CD4-positive, alpha-beta T cell (primary cell): Measurements from ENCODE around the gene PTPN5. TPM values are rescaled to one million over a fixed set of nuclear protein-coding genes. Genes with fewer than 3 reads are reported as not detected.

Source experiments
- ATAC-seq: fragments of 200-7000 bp; cut with Tn5 transposase; one replicate; pipeline ENCODE4 v1.10.0; 2022; ENCODE audit warnings: mild to moderate bottlenecking; ENCODE audit not compliant: poor library complexity
- CTCF ChIA-PET: fragments of 350-600 bp; sonication (Branson Sonifier 250); formaldehyde crosslinking; loops from one replicate; lab custom pipeline; 2021; ENCODE audit warnings: antibody characterized with exemption, inconsistent platforms; lab: Charles Lee
- POLR2A ChIA-PET: fragments of 350-600 bp; sonication (Branson Sonifier 250); formaldehyde crosslinking; loops from one replicate; lab custom pipeline; 2021; ENCODE audit warnings: antibody characterized with exemption, inconsistent platforms; lab: Charles Lee
- DNase-seq, 14 experiments: peaks; one replicate each; pipeline ENCODE4 v3.0.0-alpha.2; 2013 to 2020; ENCODE audit warnings: mixed read lengths in 2 of 14
- H3K27ac ChIP-seq, 2 donors: one replicate each; pipeline versions ENCODE4 v1.5.1 to v1.7.0; 2013; ENCODE audit warnings: low read length in 2 of 2, low read depth in 1 of 2, mild to moderate bottlenecking in 1 of 2
- H3K27me3 ChIP-seq, 2 experiments: 1 replicate in 1 of 2; 2 replicates in 1 of 2; pipeline versions ENCODE4 v1.6.1 to v1.7.0; 2013; ENCODE audit warnings: low read length in 2 of 2, control low read depth in 1 of 2, mild to moderate bottlenecking in 1 of 2, moderate library complexity in 1 of 2; ENCODE audit not compliant: insufficient read depth in 2 of 2, control insufficient read depth in 1 of 2
- H3K36me3 ChIP-seq: one replicate; pipeline ENCODE4 v1.6.1; 2013; ENCODE audit warnings: low read length, control low read depth; ENCODE audit not compliant: insufficient read depth
- H3K4me1 ChIP-seq: one replicate; pipeline ENCODE4 v1.6.1; 2013; ENCODE audit warnings: low read length, control low read depth; ENCODE audit not compliant: insufficient read depth
- H3K4me3 ChIP-seq: one replicate; pipeline ENCODE4 v1.5.1; 2013; ENCODE audit warnings: mild to moderate bottlenecking, low read length, moderate library complexity
- H3K9me3 ChIP-seq, 2 experiments: 1 replicate in 1 of 2; 2 replicates in 1 of 2; pipeline versions ENCODE4 v1.6.1 to v1.7.0; 2013; ENCODE audit warnings: low read length in 2 of 2, mild to moderate bottlenecking in 2 of 2, control low read depth in 1 of 2, moderate library complexity in 1 of 2; ENCODE audit not compliant: control insufficient read depth in 1 of 2, insufficient read depth in 1 of 2
- H3K27ac Mint-ChIP-seq: one replicate; pipeline ENCODE4 v1.8.0; 2020; ENCODE audit warnings: mixed read lengths
- H3K27me3 Mint-ChIP-seq: one replicate; pipeline ENCODE4 v1.8.0; 2021; ENCODE audit warnings: mixed read lengths
- H3K36me3 Mint-ChIP-seq: one replicate; pipeline ENCODE4 v1.8.0; 2021; ENCODE audit warnings: low read depth, mixed read lengths
- H3K4me1 Mint-ChIP-seq: one replicate; pipeline ENCODE4 v1.8.0; 2021; ENCODE audit warnings: low read depth, mixed read lengths
- H3K4me3 Mint-ChIP-seq: one replicate; pipeline ENCODE4 v1.8.0; 2020; ENCODE audit warnings: mild to moderate bottlenecking, mixed read lengths
- H3K9me3 Mint-ChIP-seq: one replicate; pipeline ENCODE4 v1.8.0; 2020; ENCODE audit warnings: mixed read lengths
- CTCF ChIP-seq: fragments of 200-600 bp; IDR thresholded peaks from one replicate; pipeline ENCODE4 v1.8.0; 2022; ENCODE audit warnings: antibody characterized with exemption, mild to moderate bottlenecking
- intact Hi-C, 2 experiments: fragments of 100-400 bp; cut with DNase I in 1 of 2; cut with micrococcal nuclease in 1 of 2; formaldehyde crosslinking; loops; one replicate each; pipeline versions ENCODE4 v1.15.1 to v1.9.0; 2023 to 2025; cut with DNase I, micrococcal nuclease
- total RNA-seq, 174 experiments: library from RNA in 2 of 174; stranded (reverse) in 2 of 174; gene quantifications; one replicate each; pipeline ENCODE4 v1.2.3 and lab custom pipeline; 2021 to 2026

PTPN5 gene
- total RNA-seq, 2 experiments from 2014 or later = not detected

- no peak for ATAC-seq
- TF ChIP-seq CTCF = no peak
- peak in 2 of 14 experiments; percentile 37 to 53 for DNase-seq
- peaks cover 14% of the 10 kb centered on the region for H3K4me1 Mint-ChIP-seq
- no peaks in the 10 kb centered on the region for H3K27me3 ChIP-seq
- peak overlapping the region; percentile 89 for H3K4me3 Mint-ChIP-seq
- H3K27ac Mint-ChIP-seq = peak overlapping the region; percentile 67
- no peak overlapping the region for H3K27ac ChIP-seq
- peaks cover 6% of the 10 kb centered on the region for H3K36me3 Mint-ChIP-seq
- ChIA-PET CTCF (interaction anchor here (0.6 to 1.6 kb wide), 4 partner anchors 24 to 160 kb away, joined by 3 to 6 read pairs (median 4); no protein-coding TSS in a partner anchor), POLR2A (interaction anchor here (1.2 to 1.9 kb wide), 3 partner anchors 10 to 171 kb away, joined by 4 to 15 read pairs (median 8); partner anchors contain the start of gene TSG101)
- H3K4me3 ChIP-seq = no peak overlapping the region
- H3K4me1 ChIP-seq = peaks cover 26% of the 10 kb centered on the region
- H3K9me3 ChIP-seq = no peaks in the 10 kb centered on the region
- no peaks in the 10 kb centered on the region for H3K9me3 Mint-ChIP-seq
- no peaks in the 10 kb centered on the region for H3K27me3 Mint-ChIP-seq
- no peaks in the 10 kb centered on the region for H3K36me3 ChIP-seq
- intact Hi-C loops = loop anchor here in 1 of 2 experiments (5.0 kb wide), 2 partner anchors 375 to 420 kb away; partner anchors contain the start of genes GTF2H1, HPS5 and ZDHHC13
These were observed 94.0 kb downstream of the PTPN5 start for GRCh38 chr11:18697576-18697975.

- peak overlapping the region; percentile 58 for H3K4me3 Mint-ChIP-seq
These were observed 94.9 kb downstream of the PTPN5 start for GRCh38 chr11:18696638-18697225.

More at GRCh38 chr11:18696638-18697225, 94.9 kb downstream of the PTPN5 start:
- DNase-seq = no peak
- Mint-ChIP-seq H3K27ac (peak overlapping the region; percentile 36), H3K9me3 (no peaks in the 10 kb centered on the region), H3K27me3 (no peaks in the 10 kb centered on the region), H3K4me1 (peaks cover 14% of the 10 kb centered on the region), H3K36me3 (peaks cover 6% of the 10 kb centered on the region)
- Histone ChIP-seq H3K27ac (no peak overlapping the region), H3K9me3 (no peaks in the 10 kb centered on the region), H3K36me3 (no peaks in the 10 kb centered on the region), H3K4me1 (peaks cover 26% of the 10 kb centered on the region), H3K27me3 (no peaks in the 10 kb centered on the region), H3K4me3 (no peak overlapping the region)
- intact Hi-C loops = loop anchor here in 1 of 2 experiments (5.0 kb wide), 2 partner anchors 374 to 421 kb away; partner anchors contain the start of genes GTF2H1, HPS5 and ZDHHC13
- POLR2A ChIA-PET = no interaction called here
- CTCF ChIA-PET = interaction anchor here (1.6 to 2.3 kb wide), 2 partner anchors 25 to 31 kb away, joined by 6 read pairs; no protein-coding TSS in a partner anchor
- no peak for ATAC-seq
- no peak for TF ChIP-seq CTCF
